Pons (tissue), 1 donor: ENCODE results near the gene LDAH.
"Not testable (repeated sequence)": the region's sequence is repeated elsewhere in the genome, so short reads cannot be mapped to it uniquely, and the experiment has no call there.

Source experiments
- DNase-seq: peaks from one replicate; pipeline ENCODE4 v3.0.0-alpha.2; 2016; ENCODE audit warnings: low spot score

LDAH gene

GRCh38 chr2:20822535-20823490 lies at the start of gene LDAH:
LDAH (minus strand) TSS chr2:20823101; CDS start chr2:20801463, 21,638 bp downstream.
- peak; percentile 67 for DNase-seq

- no peak for DNase-seq
These were observed 45.5 kb upstream of the LDAH start for GRCh38 chr2:20868377-20868776.

GRCh38 chr2:20862850-20863249 lies 39.9 kb upstream of the LDAH start:
- no peak for DNase-seq

- no peak for DNase-seq
These were observed 32.6 kb upstream of the LDAH start for GRCh38 chr2:20855456-20855855.

- no peak for DNase-seq
These were observed 29.8 kb upstream of the LDAH start for GRCh38 chr2:20852670-20853069.

GRCh38 chr2:20852139-20852538 lies 29.2 kb upstream of the LDAH start:
- no peak for DNase-seq

DNA sequence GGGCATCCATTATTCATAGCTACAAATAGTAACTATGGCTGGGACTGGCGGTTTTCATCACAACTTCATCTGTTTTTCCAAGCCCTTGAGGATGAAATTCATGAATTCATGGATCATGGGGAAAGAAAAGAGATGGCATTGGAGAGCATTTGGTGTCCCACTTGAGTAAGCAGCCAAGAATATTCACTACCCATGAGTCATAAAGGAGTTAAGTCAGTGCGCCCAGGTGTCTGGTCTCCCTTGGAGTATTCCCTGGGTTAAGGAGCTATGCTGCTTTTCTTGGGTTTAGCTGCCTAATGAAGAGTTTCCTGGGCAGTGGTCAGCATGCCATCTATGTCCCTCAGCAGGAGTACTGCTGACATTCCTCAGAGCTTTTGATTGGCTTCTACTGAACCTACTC lies 21.3 kb upstream of the LDAH start:
- no peak for DNase-seq

GRCh38 chr2:20839052-20839451 lies 16.2 kb upstream of the LDAH start:
- DNase-seq = no peak

- no peak for DNase-seq
These were observed 15.1 kb upstream of the LDAH start for GRCh38 chr2:20838016-20838415.

DNA sequence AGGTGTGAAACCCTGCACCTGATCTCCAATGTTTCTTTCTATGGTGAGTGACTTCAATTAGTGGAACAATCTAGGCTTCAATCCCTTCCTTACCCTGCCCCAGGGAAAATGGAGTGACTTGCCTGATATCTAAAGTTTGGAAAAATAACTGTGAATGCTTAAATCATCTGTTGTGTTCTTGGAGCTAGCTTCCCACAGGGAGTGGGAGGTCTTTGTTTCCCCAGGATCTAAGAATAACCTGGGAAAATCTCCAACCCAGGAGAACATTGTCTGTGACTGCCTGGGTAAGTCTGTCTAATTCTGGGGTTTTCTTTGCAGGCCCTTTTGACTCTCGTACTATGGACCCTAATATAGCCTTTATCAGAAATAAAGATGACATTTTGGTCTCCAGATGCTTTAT lies 13.6 kb upstream of the LDAH start:
- DNase-seq = no peak

DNA sequence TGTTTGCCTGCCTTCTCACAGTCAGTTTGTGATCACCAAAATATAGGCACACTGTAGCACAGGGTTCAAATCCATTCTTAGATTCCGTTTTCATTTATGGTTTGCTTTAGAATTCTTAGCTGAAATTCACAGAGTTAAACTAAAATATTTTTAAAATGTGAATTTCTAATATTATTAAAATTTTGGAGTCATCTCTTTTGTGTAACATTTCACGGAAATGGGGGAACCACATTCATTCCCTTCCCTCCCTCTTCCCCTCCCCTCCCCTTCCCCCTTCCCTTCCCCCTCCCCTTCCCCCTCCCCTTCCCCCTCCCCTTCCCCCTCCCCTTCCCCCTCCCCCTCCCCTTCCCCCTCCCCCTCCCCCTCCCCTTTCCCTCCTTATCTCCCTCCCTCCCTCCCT lies 11.4 kb upstream of the LDAH start:
- no peak for DNase-seq

DNA sequence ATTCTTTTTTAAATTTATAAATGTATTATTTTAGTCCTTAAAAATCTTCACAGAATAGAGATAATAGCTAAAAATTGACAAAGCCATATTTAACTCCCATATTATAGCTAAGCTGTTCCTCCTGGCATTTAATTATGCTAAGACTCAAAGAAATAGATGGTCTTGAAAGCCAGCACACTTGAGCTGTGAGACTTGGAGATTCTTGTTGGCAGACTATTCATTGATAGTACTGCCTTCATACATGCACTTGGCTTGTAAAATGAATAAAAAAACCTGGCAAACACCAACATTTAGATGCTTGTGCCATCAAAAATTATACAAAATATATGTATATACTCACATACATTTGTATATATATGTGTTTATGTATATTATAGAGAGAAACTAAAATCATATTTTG lies 9.7 kb upstream of the LDAH start:
- no peak for DNase-seq

- DNase-seq = no peak
These were observed 7.0 kb upstream of the LDAH start for GRCh38 chr2:20829861-20830260.

GRCh38 chr2:20823917-20824316 lies 1.0 kb upstream of the LDAH start:
- DNase-seq = no peak

DNA sequence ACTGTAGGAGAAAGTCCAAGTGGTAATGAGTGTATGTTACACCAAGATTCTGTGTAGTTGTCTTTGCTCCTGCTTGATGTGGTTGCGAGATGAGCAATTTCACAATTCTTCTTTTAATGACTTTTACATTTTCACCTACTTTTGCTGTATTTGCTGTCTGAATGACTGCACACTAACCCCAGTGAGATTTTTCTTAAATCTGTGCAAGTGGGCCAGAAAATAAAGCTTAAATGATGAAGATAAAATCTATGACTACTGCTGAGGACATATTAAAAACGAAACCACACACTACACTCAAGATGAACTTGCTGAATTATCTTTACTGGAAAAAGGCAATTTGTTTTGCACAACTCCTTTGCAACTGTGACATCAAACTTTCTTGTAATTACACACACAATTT lies 4.1 kb downstream of the LDAH start:
- no peak for DNase-seq

- DNase-seq = no peak
These were observed 7.7 kb downstream of the LDAH start for GRCh38 chr2:20815216-20815615.

DNA sequence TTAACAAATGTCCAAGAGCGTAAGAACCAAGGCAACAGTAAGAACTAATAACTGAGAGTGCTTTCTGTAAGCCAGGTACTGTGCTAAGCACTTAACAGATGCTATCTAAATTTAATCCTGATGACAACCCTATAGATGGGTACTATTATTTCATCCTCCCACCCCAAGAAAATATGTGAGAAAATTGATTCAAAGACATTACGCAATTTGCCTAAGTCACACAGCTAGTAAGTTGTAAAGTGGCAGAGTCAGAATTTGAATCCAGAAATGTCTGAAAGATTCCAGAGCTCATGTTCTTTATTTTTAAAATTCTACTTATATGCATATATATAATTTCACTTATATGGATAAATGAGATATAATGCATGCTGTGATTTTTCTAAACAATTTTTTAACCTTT lies 10.1 kb downstream of the LDAH start:
- DNase-seq = no peak

DNA sequence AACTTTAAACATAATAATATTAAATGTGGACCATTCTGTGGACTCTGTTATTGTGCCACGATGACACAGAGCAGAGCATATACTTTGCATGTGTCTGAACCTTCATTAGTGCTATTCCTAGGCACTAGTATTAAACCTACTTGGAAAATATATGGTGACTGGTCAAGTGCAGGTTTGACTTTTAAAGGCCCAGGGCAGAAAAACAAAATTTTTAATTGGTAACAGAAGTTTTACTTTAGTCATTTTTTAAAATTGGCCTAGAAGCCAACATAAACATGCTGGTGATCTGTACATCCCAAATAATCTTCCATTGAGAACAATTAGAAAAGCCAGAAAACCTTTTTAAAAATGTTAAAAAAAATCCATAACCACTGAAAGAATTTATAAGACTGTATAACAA lies 16.6 kb downstream of the LDAH start:
- no peak for DNase-seq

DNA sequence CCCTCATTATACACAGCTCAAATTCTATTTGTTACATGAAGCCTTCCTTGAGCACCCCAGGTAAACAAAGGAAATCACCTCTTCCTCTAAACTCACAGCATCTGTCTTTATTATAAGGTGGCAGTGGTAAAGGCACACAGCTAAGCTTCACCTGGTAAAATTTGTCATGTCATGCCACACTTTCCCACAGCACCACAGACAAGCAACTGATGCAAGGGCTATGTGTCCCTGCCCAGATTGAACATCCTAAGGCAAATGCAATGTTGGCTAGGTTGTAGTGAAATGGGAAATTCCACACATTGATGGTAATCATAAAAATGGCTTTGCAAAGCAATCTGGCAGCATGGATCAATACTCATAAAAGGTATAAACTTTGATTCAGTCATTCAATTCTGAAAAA lies 18.9 kb downstream of the LDAH start:
- DNase-seq = no peak

GRCh38 chr2:20803226-20803682 lies 19.6 kb downstream of the LDAH start:
- no peak for DNase-seq

DNA sequence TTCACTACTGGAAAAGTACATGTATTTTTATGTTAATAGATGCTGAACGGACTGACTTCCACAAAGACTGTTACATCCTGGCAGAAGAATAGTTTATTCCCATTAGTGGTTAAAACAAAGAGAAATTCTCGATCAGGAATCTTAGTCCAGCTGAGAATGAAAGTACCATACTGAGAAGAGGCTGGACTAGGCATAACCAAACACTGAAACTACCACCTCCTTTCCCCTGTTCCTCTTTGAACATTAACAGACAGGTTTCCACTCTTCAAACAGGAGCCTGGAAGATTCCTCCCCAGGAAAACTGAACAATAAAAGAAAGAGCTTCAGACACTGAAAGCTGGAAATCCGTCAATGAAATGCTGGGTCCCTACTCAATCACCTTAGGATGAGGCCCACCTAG lies 25.8 kb downstream of the LDAH start:
- DNase-seq = no peak

- DNase-seq = no peak
These were observed 26.5 kb downstream of the LDAH start for GRCh38 chr2:20796374-20796791.

DNA sequence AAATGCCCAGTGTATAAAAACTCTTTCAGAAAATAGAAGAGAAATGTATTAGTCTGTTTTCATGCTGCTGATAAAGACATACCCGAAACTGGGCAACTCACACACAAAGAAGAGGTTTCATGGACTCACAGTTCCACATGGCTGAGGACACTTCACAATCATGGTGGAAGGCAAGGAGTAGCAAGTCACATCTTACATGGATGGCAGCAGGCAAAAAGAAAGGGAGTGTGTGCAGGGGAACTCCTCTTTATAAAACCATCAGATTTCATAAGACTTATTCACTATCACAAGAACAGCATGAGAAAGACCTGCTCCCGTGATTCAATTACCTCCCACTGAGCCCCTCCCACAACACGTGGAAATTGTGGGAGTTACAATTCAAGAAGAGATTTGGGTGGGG lies 29.0 kb downstream of the LDAH start:
- DNase-seq = not testable (repeated sequence)
